Lower lobe of right lung (tissue), 2 donors: ENCODE data around the gene SUN5. TPM values are rescaled to one million over a fixed set of nuclear protein-coding genes. Genes with fewer than 3 reads are reported as not detected.

Experiments
- ATAC-seq, 2 donors: fragments of 200-7000 bp; cut with Tn5 transposase; one replicate each; pipeline ENCODE4 v1.9.1; 2020 to 2022; ENCODE audit warnings: mild to moderate bottlenecking in 2 of 2, moderate library complexity in 2 of 2
- DNase-seq: peaks from one replicate; pipeline ENCODE4 v3.0.0-alpha.2; 2020
- H3K27ac ChIP-seq: fragments of 200-600 bp; one replicate; pipeline ENCODE4 v1.8.0; 2022
- H3K27me3 ChIP-seq: fragments of 200-600 bp; one replicate; pipeline ENCODE4 v1.8.0; 2022; ENCODE audit warnings: low read depth
- H3K36me3 ChIP-seq: fragments of 200-600 bp; one replicate; pipeline ENCODE4 v1.8.0; 2022; ENCODE audit warnings: mild to moderate bottlenecking
- H3K4me1 ChIP-seq: fragments of 200-600 bp; one replicate; pipeline ENCODE4 v1.8.0; 2022
- H3K4me3 ChIP-seq: fragments of 200-600 bp; one replicate; pipeline ENCODE4 v1.8.0; 2022; ENCODE audit warnings: mild to moderate bottlenecking
- H3K9me3 ChIP-seq: fragments of 200-600 bp; one replicate; pipeline ENCODE4 v1.8.0; 2022
- CTCF ChIP-seq: fragments of 200-600 bp; IDR thresholded peaks from one replicate; pipeline ENCODE4 v1.8.0; 2022; ENCODE audit warnings: antibody characterized with exemption, mild to moderate bottlenecking
- intact Hi-C: fragments of 100-400 bp; cut with DNase I; formaldehyde crosslinking; loops from one replicate; pipeline ENCODE4 v1.11.0; 2022
- total RNA-seq: library from RNA; stranded (reverse); fragmentation: NEBNext Ultra II Directional; extraction: Animal tissue kit (Norgen Biotek cat#: 25700); gene quantifications from one replicate; pipeline ENCODE4 v1.2.1, GENCODE V29; 2021
- donor health status: DM: no; HTN: yes; CAD: no; lungs with severe emphysema.

SUN5 gene
- total RNA-seq, 1 donor from 2014 or later, result not detected

DNA sequence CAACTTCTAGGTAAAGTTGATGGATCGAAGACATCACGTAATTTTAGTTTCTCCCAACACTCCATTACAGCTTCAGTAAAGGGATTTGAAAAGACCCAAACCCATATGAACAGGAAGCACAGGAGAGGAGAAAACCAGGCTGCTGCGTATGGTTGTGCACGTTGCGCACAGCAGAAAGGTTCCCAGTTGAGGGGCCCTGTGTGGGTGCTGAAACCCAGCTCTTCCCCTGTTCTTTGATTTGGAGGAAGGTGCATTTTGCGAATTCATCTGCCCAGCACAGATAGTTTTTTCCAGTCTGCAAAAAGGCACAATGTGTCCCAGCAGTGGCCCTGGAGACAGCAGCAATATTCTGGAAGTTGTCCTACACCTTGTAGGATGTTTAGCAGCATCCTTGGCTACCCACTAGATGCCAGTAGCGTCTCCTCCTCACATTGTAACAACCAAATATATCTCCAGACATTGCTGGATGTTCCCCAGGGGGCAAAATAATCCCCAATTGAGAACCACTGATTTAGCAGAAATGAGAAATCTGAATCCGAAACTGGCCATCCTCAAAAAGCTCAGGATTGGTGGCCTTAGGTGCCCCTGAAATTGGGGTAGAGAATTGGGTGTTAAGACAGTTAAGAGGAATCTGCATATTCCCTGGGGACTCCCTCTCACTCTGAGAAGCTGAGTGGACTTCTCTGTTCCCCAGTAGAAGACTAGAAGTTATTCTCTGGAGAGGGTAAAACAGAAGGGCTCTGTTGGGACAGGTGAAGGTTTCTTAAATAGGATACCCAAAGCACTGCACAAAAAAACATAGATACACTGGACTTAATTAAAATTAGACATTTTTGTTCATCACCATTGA is 12.2 kb downstream of the SUN5 start:
- Histone ChIP-seq H3K27ac (no peak overlapping the region), H3K36me3 (no peaks in the 10 kb centered on the region), H3K4me3 (no peak overlapping the region), H3K9me3 (no peaks in the 10 kb centered on the region), H3K4me1 (no peaks in the 10 kb centered on the region), H3K27me3 (peaks cover 3% of the 10 kb centered on the region)
- ATAC-seq (no peak), DNase-seq (no peak)
- intact Hi-C loops, result no loop called here
- TF ChIP-seq CTCF, result no peak

GRCh38 chr20:32991383-32991782 is 12.8 kb downstream of the SUN5 start:
- no peaks in the 10 kb centered on the region for H3K4me1 ChIP-seq
- no peaks in the 10 kb centered on the region for H3K36me3 ChIP-seq
- H3K27me3 ChIP-seq, result peaks cover 3% of the 10 kb centered on the region
- no peak for TF ChIP-seq CTCF
- H3K4me3 ChIP-seq, result no peak overlapping the region
- DNase-seq (no peak), ATAC-seq (no peak)
- no peak overlapping the region for H3K27ac ChIP-seq
- intact Hi-C loops, result no loop called here
- no peaks in the 10 kb centered on the region for H3K9me3 ChIP-seq

GRCh38 chr20:32990426-32990825 is 13.8 kb downstream of the SUN5 start:
- H3K4me3 ChIP-seq, result no peak overlapping the region
- TF ChIP-seq CTCF, result no peak
- intact Hi-C loops, result no loop called here

GRCh38 chr20:32989507-32990283 is 14.5 kb downstream of the SUN5 start:
- Histone ChIP-seq H3K36me3 (no peaks in the 10 kb centered on the region), H3K27ac (no peak overlapping the region), H3K4me1 (no peaks in the 10 kb centered on the region), H3K4me3 (no peak overlapping the region), H3K9me3 (no peaks in the 10 kb centered on the region), H3K27me3 (peaks cover 3% of the 10 kb centered on the region)
- intact Hi-C loops, result no loop called here
- TF ChIP-seq CTCF, result no peak
- ATAC-seq, result no peak
- no peak for DNase-seq

More at GRCh38 chr20:32990426-32990825, 13.8 kb downstream of the SUN5 start:
- H3K4me1 ChIP-seq, result no peaks in the 10 kb centered on the region
- no peak overlapping the region for H3K27ac ChIP-seq
- peaks cover 3% of the 10 kb centered on the region for H3K27me3 ChIP-seq
- no peaks in the 10 kb centered on the region for H3K9me3 ChIP-seq
- no peak for ATAC-seq
- no peaks in the 10 kb centered on the region for H3K36me3 ChIP-seq
- DNase-seq, result no peak

DNA sequence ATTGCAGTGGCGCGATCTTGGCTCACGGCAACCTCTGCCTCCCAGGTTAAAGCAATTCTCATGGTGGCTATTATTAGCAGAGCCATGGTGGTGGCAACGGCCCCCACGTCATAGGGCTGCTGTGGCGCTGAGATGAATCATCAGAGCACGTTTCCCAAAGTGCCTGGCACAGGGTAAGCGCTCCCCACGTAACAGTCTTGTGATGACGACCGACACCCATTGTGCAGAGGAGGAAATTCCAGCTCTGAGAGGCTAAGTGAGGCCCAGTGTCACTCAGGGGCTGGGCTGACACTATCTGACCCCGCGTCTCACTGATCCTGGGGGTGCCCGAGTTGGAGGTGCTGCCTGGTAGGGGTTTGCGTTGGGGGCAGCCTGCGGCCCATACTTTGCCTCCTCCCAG is 16.2 kb downstream of the SUN5 start:
- Histone ChIP-seq H3K4me3 (no peak overlapping the region), H3K36me3 (no peaks in the 10 kb centered on the region), H3K27ac (no peak overlapping the region), H3K4me1 (no peaks in the 10 kb centered on the region), H3K9me3 (no peaks in the 10 kb centered on the region), H3K27me3 (peaks cover 3% of the 10 kb centered on the region)
- intact Hi-C loops, result no loop called here
- DNase-seq (no peak), ATAC-seq (no peak)
- no peak for TF ChIP-seq CTCF
